GM12878 (cell line): ENCODE results near the gene PLCG2. TPM values are rescaled to one million over a fixed set of nuclear protein-coding genes. Genes with fewer than 3 reads are reported as not detected.

Experiments
- ASH2L ChIP-seq: fragments of 300-600, 200-600 bp; sonication (generic); IDR thresholded peaks from 2 replicates; pipeline ENCODE4 v1.6.1; 2017; ENCODE audit warnings: low read depth, mild to moderate bottlenecking, borderline replicate concordance
- CREB1 ChIP-seq: IDR thresholded peaks from 2 replicates; pipeline ENCODE4 v1.6.1; 2012; ENCODE audit warnings: low read depth, mild to moderate bottlenecking, inconsistent platforms
- CREM ChIP-seq: IDR thresholded peaks from 2 replicates; pipeline ENCODE4 v1.6.1; 2014; ENCODE audit warnings: antibody characterized with exemption, low read depth
- FOXK2 ChIP-seq: fragments of 450-650 bp; IDR thresholded peaks from 2 replicates; pipeline ENCODE4 v1.6.1; 2017; ENCODE audit warnings: mild to moderate bottlenecking, moderate library complexity
- HDAC2 ChIP-seq: fragments of 200-600 bp; sonication (generic); IDR thresholded peaks from 2 replicates; pipeline ENCODE4 v1.6.1; 2017
- IKZF2 ChIP-seq, 2 experiments: fragments of 450-650 bp; IDR thresholded peaks; 2 replicates each; pipeline ENCODE4 v1.6.1; 2017; ENCODE audit warnings: mild to moderate bottlenecking in 2 of 2, moderate library complexity in 2 of 2
- NFIC ChIP-seq: IDR thresholded peaks from 2 replicates; pipeline ENCODE4 v1.6.1; 2012; ENCODE audit warnings: low read depth, mild to moderate bottlenecking, inconsistent platforms, low read length, moderate library complexity
- RB1 ChIP-seq: fragments of 450-650 bp; formaldehyde crosslinking; IDR thresholded peaks from 2 replicates; pipeline ENCODE4 v1.6.1; 2017; ENCODE audit warnings: mild to moderate bottlenecking, borderline replicate concordance
- RBBP5 ChIP-seq: fragments of 200-600 bp; sonication (generic); conservative IDR thresholded peaks from 2 replicates; pipeline ENCODE4 v1.6.1; 2016
- RELA ChIP-seq: fragments of 450-650 bp; IDR thresholded peaks from 2 replicates; pipeline ENCODE4 v1.8.0; 2014; ENCODE audit warnings: borderline replicate concordance; ENCODE audit not compliant: partially characterized antibody
- RFX5 ChIP-seq: IDR thresholded peaks from 2 replicates; pipeline ENCODE4 v1.6.1; 2011; ENCODE audit warnings: low read depth, low read length, improper control_type of control experiment
- SIX5 ChIP-seq: IDR thresholded peaks from 2 replicates; pipeline ENCODE4 v1.6.1; 2011; ENCODE audit warnings: mild to moderate bottlenecking, low read depth, low read length, moderate library complexity; ENCODE audit not compliant: severe bottlenecking
- ZNF384 ChIP-seq: IDR thresholded peaks from 2 replicates; pipeline ENCODE4 v1.6.1; 2012; ENCODE audit warnings: low read depth, mild to moderate bottlenecking, low read length, improper control_type of control experiment, borderline replicate concordance
- polyA plus RNA-seq, 11 experiments: library from polyadenylated mRNA; depleted of rRNA in 4 of 11; unstranded in 6 of 11; stranded (reverse) in 5 of 11; fragments of >200 nt; fragmentation: Nextera tagmentation in 4 of 11; fragmentation: Illumina TruSeq in 1 of 11; extraction: Ambion mirVana in 4 of 11; extraction: Trizol in 1 of 11; gene quantifications; 1 replicate in 1 of 11; 2 replicates in 10 of 11; pipeline versions ENCODE4 v1.2.1 to v1.2.3, GENCODE V29; 2011 to 2016; ENCODE audit warnings: inconsistent platforms in 2 of 11, missing spikeins in 2 of 11, low read depth in 1 of 11
- total RNA-seq, 4 experiments: library from RNA; depleted of rRNA in 3 of 4; stranded (reverse); fragments of >200 nt in 3 of 4; fragmentation: Illumina TruSeq in 1 of 4; extraction: Trizol in 1 of 4; gene quantifications; 2 replicates each; pipeline versions ENCODE4 v1.2.1 to v1.2.3, GENCODE V29; 2013 to 2021
- TF ChIP-seq, protein P1 (sequence below): IDR thresholded peaks from 2 replicates; pipeline ENCODE4 v1.6.1; 2012; ENCODE audit warnings: low read length, inconsistent platforms
- TF ChIP-seq, protein P2 (sequence below): fragments of 450-650 bp; IDR thresholded peaks from 2 replicates; pipeline ENCODE4 v1.6.1; 2017; ENCODE audit warnings: borderline replicate concordance
- TF ChIP-seq, protein P3 (sequence below): IDR thresholded peaks from 2 replicates; pipeline ENCODE4 v1.6.1; 2011; ENCODE audit warnings: low read depth, low read length, improper control_type of control experiment, borderline replicate concordance
- TF ChIP-seq, protein P4 (sequence below): fragments of 450-650 bp; IDR thresholded peaks from 2 replicates; pipeline ENCODE4 v1.6.1; 2017; ENCODE audit warnings: low read depth, mild to moderate bottlenecking, moderate library complexity
- TF ChIP-seq, protein P5 (sequence below): fragments of 450-650 bp; IDR thresholded peaks from 2 replicates; pipeline ENCODE4 v1.6.1; 2017; ENCODE audit warnings: mild to moderate bottlenecking, moderate library complexity

Gene PLCG2
- total and polyA plus RNA-seq, 10 of the 15 experiments (the other 5 are each of a cell fraction or from before 2014, with no cell fraction given): 47.6 to 256 (median 149) TPM

DNA sequence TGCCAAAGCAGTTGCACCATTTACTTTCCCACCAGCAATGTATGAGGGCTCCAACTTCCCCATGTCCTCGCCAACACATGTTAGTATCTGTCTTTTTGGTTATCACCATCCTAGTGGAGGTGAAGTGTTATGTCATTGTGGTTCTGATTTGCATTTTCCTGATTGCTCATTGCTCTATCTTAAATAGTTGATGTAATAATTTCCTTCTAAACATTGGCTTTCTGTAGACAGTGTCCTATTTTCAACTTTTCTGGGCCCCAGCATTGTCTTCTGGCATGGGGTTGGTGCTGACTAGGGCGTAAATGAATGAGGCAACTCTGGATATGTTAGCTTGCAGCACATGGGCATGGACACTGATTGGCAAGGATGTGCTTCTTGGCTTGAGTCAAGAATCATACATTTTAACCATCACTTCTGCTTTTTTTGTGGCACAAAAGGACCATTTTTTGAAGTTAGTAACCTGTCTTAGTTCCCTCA lies 25.1 kb downstream of the PLCG2 start (continued):
- TF ChIP-seq, protein P1, sequence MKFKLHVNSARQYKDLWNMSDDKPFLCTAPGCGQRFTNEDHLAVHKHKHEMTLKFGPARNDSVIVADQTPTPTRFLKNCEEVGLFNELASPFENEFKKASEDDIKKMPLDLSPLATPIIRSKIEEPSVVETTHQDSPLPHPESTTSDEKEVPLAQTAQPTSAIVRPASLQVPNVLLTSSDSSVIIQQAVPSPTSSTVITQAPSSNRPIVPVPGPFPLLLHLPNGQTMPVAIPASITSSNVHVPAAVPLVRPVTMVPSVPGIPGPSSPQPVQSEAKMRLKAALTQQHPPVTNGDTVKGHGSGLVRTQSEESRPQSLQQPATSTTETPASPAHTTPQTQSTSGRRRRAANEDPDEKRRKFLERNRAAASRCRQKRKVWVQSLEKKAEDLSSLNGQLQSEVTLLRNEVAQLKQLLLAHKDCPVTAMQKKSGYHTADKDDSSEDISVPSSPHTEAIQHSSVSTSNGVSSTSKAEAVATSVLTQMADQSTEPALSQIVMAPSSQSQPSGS: peak; percentile 88
- TF ChIP-seq, protein P2, sequence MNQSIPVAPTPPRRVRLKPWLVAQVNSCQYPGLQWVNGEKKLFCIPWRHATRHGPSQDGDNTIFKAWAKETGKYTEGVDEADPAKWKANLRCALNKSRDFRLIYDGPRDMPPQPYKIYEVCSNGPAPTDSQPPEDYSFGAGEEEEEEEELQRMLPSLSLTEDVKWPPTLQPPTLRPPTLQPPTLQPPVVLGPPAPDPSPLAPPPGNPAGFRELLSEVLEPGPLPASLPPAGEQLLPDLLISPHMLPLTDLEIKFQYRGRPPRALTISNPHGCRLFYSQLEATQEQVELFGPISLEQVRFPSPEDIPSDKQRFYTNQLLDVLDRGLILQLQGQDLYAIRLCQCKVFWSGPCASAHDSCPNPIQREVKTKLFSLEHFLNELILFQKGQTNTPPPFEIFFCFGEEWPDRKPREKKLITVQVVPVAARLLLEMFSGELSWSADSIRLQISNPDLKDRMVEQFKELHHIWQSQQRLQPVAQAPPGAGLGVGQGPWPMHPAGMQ: no peak
- TF ChIP-seq FOXK2 (no peak), RB1 (no peak), IKZF2 (IDR thresholded peaks at IDR 0.05) (peak in 1 of 2 experiments; percentile 39; a peak in 1 of 4 replicates), CREM (peak; percentile 58; the same call in 1 of the 2 replicates), RFX5 (no peak), SIX5 (no peak), ASH2L (no peak; the same call in 1 of the 2 replicates), ZNF384 (no peak), CREB1 (no peak), NFIC (peak; percentile 73; the same call in 1 of the 2 replicates), RBBP5 (no peak), RELA (no peak), HDAC2 (no peak)
- TF ChIP-seq, protein P3, sequence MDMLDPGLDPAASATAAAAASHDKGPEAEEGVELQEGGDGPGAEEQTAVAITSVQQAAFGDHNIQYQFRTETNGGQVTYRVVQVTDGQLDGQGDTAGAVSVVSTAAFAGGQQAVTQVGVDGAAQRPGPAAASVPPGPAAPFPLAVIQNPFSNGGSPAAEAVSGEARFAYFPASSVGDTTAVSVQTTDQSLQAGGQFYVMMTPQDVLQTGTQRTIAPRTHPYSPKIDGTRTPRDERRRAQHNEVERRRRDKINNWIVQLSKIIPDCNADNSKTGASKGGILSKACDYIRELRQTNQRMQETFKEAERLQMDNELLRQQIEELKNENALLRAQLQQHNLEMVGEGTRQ: no peak
- TF ChIP-seq, protein P4, sequence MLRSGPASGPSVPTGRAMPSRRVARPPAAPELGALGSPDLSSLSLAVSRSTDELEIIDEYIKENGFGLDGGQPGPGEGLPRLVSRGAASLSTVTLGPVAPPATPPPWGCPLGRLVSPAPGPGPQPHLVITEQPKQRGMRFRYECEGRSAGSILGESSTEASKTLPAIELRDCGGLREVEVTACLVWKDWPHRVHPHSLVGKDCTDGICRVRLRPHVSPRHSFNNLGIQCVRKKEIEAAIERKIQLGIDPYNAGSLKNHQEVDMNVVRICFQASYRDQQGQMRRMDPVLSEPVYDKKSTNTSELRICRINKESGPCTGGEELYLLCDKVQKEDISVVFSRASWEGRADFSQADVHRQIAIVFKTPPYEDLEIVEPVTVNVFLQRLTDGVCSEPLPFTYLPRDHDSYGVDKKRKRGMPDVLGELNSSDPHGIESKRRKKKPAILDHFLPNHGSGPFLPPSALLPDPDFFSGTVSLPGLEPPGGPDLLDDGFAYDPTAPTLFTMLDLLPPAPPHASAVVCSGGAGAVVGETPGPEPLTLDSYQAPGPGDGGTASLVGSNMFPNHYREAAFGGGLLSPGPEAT: no peak
- TF ChIP-seq, protein P5, sequence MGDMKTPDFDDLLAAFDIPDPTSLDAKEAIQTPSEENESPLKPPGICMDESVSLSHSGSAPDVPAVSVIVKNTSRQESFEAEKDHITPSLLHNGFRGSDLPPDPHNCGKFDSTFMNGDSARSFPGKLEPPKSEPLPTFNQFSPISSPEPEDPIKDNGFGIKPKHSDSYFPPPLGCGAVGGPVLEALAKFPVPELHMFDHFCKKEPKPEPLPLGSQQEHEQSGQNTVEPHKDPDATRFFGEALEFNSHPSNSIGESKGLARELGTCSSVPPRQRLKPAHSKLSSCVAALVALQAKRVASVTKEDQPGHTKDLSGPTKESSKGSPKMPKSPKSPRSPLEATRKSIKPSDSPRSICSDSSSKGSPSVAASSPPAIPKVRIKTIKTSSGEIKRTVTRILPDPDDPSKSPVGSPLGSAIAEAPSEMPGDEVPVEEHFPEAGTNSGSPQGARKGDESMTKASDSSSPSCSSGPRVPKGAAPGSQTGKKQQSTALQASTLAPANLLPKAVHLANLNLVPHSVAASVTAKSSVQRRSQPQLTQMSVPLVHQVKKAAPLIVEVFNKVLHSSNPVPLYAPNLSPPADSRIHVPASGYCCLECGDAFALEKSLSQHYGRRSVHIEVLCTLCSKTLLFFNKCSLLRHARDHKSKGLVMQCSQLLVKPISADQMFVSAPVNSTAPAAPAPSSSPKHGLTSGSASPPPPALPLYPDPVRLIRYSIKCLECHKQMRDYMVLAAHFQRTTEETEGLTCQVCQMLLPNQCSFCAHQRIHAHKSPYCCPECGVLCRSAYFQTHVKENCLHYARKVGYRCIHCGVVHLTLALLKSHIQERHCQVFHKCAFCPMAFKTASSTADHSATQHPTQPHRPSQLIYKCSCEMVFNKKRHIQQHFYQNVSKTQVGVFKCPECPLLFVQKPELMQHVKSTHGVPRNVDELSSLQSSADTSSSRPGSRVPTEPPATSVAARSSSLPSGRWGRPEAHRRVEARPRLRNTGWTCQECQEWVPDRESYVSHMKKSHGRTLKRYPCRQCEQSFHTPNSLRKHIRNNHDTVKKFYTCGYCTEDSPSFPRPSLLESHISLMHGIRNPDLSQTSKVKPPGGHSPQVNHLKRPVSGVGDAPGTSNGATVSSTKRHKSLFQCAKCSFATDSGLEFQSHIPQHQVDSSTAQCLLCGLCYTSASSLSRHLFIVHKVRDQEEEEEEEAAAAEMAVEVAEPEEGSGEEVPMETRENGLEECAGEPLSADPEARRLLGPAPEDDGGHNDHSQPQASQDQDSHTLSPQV: no peak
